GM13976 (cell line): ENCODE results near the gene CNP.
"Not testable (repeated sequence)": the region's sequence is repeated elsewhere in the genome, so short reads cannot be mapped to it uniquely, and the experiment has no call there.

ENCODE experiments used
- DNase-seq: peaks from one replicate; pipeline ENCODE4 v3.0.0; 2012; ENCODE audit warnings: low spot score
- in situ Hi-C: fragments of 300-500 bp; cut with MboI; formaldehyde crosslinking; loops from one replicate; pipeline ENCODE4 v1.12.0; 2022; ENCODE audit warnings: low sequenced_read_pairs, mixed read lengths, inconsistent platforms; ENCODE audit not compliant: unreplicated experiment
- TF ChIP-seq, protein P1 (sequence below): IDR thresholded peaks from 2 replicates; pipeline ENCODE4 v1.5.1; 2012; ENCODE audit warnings: borderline replicate concordance, mild to moderate bottlenecking; ENCODE audit not compliant: insufficient read depth; ENCODE audit errors: extremely low read depth, missing control alignments, control extremely low read depth

Gene CNP

DNA sequence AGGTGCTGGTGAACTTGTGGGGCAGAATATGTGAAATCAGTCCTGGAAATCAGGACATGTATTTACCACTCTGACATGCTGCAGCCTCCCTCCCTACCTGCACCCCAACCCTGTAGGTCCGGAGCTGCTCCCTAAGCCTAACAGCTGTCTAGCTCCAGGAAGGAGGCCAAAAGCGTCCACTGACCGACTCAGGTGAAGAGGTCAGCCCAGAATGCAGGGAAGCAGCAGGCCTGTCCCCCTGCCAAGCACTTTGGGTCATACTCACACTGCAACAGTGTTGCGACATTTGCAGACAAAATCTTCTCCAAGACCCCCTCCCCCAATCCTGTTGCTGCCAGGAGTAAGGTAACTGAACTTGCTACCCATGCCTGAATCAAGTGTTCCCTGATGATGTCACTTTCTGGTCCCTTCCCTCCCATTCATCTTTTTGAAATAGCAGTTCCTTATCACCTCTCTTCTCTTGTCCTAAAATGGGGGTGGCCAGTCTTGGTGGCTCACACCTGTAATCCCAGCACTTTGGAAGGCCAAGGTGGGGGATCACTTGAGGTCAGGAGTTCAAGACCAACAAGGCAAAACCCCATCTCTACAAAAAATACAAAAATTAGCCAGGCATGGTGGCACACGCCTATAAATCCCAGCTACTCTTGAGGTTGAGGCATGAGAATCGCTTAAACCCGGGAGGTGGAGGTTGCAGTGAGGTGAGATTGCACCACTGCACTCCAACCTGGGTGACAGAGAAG, 46.6 kb upstream of the CNP start:
- no peak for DNase-seq
- in situ Hi-C loops: no loop called here
- TF ChIP-seq, protein P1, sequence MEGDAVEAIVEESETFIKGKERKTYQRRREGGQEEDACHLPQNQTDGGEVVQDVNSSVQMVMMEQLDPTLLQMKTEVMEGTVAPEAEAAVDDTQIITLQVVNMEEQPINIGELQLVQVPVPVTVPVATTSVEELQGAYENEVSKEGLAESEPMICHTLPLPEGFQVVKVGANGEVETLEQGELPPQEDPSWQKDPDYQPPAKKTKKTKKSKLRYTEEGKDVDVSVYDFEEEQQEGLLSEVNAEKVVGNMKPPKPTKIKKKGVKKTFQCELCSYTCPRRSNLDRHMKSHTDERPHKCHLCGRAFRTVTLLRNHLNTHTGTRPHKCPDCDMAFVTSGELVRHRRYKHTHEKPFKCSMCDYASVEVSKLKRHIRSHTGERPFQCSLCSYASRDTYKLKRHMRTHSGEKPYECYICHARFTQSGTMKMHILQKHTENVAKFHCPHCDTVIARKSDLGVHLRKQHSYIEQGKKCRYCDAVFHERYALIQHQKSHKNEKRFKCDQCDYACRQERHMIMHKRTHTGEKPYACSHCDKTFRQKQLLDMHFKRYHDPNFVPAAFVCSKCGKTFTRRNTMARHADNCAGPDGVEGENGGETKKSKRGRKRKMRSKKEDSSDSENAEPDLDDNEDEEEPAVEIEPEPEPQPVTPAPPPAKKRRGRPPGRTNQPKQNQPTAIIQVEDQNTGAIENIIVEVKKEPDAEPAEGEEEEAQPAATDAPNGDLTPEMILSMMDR: no peak

DNA sequence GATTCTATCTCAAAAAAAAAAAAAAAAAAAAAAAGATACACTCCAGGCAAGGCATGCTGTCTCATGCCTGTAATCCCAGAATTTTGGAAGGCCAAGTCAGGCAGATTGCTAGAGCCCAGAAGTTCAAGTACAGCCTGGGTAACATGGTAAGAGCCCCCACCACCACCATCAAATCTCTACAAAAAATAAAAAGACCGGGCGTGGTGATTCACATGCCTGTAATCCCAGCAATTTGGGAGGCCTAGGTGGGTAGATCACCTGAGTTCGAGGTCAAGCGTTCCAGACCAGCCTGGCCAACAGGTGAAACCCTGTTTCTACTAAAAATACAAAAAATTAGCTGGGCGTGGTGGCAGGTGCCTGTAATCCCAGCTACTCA, 46.0 kb upstream of the CNP start:
- no peak for DNase-seq
- TF ChIP-seq, protein P1: no peak
- in situ Hi-C loops: no loop called here

DNA sequence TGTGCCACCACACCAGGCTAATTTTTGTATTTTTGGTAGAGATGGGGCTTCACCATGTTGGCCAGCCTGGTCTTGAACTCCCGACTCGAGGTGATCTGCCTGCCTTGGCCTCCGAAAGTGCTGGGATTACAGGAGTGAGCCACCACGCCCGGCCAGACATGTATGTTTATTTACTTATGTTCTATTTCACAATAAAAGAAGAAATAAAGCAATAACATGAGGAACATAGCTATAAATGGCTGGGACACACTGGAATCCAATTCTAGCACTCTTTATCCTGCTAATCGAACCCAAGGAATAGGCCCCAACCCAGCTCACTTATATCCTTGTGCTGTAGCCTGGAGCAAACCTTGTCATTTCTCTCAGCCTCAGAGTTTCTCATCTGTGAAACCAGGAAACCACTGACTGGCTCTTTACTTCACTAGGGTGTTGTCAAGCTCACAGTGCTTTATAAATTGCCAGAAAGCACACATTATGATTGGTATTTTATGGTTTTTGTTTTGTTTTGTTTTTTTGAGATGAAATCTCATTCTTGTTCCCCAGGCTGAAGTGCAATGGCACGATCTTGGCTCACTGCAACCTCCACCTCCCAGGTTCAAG, 40.5 kb upstream of the CNP start:
- DNase-seq: no peak
- TF ChIP-seq, protein P1: no peak
- in situ Hi-C loops: no loop called here

DNA sequence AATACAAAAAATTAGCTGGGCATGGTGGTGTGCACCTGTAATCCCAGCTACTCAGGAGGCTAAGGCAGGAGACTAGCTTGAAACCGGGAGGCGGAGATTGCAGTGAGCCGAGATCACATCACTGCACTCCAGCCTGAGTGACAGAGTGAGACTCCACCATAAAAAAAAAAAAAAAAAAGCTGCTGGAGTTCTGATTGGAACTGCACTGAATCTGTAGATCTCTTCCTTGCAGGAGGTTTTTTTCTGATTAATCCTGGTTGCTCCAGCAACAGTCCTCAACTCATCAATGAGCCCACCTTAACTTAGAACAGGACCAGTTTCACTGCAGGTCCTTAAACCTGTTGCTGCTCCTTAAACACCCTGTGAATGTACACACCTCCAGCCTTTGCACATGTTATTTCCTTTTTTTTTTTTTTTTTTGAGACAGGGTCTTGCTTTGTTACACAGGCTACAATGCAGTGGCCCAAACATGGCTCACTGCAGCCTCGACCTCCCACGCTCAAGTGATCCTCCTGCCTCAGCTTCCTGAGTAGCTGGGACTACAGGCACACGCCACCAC, 37.8 kb upstream of the CNP start:
- TF ChIP-seq, protein P1: no peak
- in situ Hi-C loops: no loop called here
- no peak for DNase-seq

DNA sequence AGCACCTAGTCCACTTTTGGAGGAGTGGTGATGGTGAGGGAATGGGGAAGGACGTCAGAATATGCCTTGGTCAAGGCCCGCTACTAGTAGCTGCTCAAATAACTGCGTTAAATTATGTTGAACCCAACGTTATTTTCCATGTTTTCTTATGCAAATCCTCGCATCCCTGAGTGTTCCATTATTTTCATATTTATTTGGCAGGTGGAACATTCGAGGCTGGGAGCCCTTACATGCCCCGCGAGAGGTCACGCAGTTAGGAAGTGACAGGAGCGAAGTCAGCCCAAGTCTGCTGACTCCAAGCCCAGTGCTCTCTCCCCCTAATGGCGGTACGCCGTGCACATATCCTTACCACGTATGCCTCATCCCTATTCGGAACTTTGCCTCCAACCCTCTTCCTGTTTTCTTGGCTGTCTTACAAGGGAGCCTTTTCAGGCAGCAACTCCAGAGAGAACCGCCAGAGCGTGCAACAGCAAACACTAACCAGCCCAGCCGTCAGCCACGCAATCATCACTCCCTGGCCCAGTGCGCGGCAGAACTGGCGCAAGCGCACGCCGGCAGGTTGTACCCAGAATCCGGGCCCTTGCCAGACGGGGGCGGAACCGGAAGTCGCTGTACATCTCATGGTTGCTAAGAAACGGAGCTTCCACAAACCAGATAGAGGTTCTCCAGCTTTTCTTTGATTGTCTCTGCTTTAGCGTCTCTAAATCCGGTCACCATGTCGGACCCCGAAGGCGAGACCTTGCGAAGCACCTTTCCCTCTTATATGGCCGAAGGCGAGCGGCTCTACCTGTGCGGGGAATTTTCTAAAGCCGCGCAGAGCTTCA, 36.4 kb upstream of the CNP start, which contains the start of gene ODAD4:
Gene ODAD4, plus strand, starts transcription at position 609 of the 824 bp plus-strand sequence. Its CDS starts 107 bp downstream, at position 716.
- TF ChIP-seq, protein P1: no peak
- DNase-seq: peak; percentile 96
- in situ Hi-C loops: no loop called here

DNA sequence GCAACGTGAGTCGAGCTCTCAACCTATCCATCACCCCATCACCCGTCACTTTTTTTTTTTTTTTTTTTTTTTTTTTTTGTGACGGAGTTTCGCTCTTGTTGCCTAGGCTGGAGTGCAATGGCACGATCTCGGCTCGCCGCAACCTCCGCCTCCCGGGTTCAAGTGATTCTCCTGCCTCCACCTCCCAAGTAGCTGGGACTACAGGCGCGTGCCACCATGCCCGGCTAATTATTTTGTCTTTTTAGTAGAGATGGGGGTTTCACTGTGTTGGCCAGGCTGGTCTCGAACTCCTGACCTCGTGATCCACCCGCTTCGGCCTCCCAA, 35.8 kb upstream of the CNP start:
- DNase-seq, in situ Hi-C loops: not testable (repeated sequence)

DNA sequence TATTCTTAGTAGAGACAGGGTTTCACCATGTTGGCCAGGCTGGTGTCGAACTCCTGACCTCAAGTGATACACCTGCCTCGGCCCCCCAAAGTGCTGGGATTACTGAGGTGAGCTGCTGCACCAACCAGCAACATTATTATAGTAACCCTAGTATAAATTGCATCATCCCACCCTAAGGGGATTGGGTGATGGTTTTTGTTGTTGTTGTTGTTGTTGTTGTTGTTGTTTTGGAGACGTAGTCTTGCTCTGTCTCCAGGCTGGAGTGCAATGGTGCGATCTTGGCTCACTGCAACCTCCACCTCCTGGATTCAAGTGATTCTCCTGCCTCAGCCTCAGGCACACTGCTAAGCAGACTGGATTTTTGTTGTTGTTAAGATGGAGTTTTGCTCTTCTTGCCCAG, 34.9 kb upstream of the CNP start:
- in situ Hi-C loops, DNase-seq: not testable (repeated sequence)
